Epidermal melanocyte (primary cell): ENCODE measurements around the gene LENG8.
"Not testable (repeated sequence)": the region's sequence is repeated elsewhere in the genome, so short reads cannot be mapped to it uniquely, and the experiment has no call there.

Experiments
- DNase-seq: peaks from one replicate; pipeline ENCODE4 v3.0.0; 2011; ENCODE audit warnings: low spot score; ENCODE audit not compliant: insufficient read length

Gene LENG8

DNA sequence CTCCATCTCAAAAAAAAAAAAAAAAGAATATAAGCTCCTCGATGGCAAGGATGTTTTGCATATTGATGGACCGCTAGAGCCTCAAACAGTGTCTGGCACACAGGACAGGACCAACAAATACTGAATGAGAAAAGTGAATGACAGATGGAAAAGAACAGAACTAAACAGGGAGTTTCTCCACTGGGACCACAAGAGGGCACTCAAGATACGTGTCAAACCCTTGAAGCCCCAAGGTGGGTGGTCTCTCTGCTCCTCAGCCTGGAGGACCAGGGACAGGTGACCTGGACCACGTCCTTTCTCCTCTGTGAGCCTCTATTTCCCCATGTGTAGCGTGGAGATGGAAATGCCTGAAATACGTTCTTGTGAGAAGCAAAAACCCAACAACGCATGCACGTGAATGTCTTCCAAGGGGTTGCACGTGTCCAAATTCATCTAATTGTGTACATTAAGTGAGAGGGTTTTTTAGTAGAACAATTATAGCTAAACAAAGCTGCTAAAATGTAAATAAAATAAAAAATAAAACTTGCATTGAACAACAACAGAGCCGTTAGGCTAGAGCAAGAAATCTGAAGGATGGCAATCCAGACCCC is 29.8 kb downstream of the LENG8 start:
- no peak for DNase-seq

DNA sequence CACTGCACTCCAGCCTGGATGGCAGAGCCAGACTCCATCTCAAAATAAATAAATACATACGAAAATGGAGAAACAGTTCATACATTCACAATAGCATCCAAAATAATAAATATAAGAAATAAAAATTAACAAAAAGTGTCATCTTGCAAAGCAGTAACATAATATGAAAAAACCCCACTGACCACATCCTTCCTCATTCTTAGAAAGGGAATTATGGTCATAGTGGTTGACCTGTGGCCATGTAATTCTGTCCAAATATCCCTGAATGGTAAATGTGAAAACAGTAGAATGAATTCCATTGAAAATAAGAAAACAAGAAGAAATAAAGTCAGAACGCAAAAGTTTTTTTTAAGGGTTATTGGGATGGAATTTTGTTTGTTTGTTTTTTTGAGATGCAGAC is 31.1 kb downstream of the LENG8 start:
- DNase-seq: no peak

DNA sequence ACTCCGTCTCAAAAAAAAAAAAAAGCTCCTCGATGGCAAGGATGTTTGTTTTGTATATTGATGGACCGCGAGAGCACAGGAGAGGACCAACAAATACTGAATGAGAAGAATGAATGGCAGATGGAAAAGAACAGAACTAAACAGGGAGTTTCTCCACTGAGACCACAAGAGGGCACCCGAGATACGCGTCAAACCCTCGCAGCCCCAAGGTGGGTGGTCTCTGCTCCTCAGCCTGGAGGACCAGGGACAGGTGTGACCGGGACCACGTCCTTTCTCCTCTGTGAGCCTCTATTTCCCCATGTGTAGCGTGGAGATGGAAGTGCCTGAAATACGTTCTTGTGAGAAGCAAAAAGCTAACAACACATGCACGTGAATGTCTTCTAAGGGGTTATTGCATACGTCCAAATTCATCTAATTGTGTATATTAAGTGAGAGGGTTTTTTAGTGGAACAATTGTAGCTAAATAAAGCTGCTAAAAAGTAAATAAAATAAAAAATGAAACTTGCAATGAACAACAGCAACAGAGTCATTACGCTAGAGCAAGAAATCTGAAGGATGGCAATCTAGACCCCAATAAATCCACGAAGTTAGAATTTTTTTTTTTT is 32.4 kb downstream of the LENG8 start:
- no peak for DNase-seq

GRCh38 chr19:54482889-54483288 is 33.9 kb downstream of the LENG8 start:
- DNase-seq: no peak

- no peak for DNase-seq
Observed at GRCh38 chr19:54484451-54484850, 35.5 kb downstream of the LENG8 start.

- DNase-seq: no peak
Observed at GRCh38 chr19:54485851-54486250, 36.9 kb downstream of the LENG8 start.

GRCh38 chr19:54489341-54489740 is 40.3 kb downstream of the LENG8 start:
- no peak for DNase-seq

GRCh38 chr19:54489766-54490165 is 40.8 kb downstream of the LENG8 start:
- DNase-seq: no peak

GRCh38 chr19:54492568-54492967 is 43.6 kb downstream of the LENG8 start:
- no peak for DNase-seq

DNA sequence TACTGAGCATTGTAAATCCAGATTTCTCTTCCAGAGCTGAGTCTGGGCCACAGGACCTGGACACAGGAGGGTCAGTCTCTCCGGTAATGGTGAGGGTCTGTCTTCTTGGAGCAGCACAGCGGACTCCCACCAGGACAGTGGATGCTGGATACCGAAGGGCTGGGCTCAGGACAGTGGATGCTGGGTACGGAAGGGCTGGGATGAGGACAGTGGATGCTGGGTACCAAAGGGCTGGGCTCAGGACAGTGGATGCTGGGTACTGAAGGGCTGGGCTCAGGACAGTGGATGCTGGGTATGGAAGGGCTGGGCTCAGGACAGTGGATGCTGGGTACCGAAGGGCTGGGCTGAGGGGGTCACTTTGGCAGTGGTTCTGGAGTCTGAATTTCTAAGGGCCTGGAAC is 44.1 kb downstream of the LENG8 start:
- not testable (repeated sequence) for DNase-seq

GRCh38 chr19:54493967-54494585 is 45.1 kb downstream of the LENG8 start:
- no peak for DNase-seq

DNA sequence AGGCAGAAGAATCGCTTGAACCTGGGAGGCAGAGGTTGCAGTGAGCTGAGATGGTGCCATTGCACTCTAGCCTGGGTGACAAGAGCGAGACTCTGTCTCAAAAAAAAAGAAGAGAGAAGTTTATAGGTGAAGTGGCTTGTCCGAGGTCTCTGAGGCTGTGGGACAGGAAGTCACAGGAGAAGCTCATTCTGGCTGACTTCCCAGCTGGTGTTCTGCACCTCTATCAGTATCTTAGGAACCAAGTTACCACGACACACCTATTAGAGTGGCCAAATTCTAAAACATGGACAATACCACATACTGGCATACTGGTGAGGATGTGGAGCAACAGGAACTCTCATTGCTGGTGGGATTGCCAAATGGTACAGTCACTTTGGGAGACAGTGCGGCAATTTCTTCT is 46.3 kb downstream of the LENG8 start:
- DNase-seq: not testable (repeated sequence)

DNA sequence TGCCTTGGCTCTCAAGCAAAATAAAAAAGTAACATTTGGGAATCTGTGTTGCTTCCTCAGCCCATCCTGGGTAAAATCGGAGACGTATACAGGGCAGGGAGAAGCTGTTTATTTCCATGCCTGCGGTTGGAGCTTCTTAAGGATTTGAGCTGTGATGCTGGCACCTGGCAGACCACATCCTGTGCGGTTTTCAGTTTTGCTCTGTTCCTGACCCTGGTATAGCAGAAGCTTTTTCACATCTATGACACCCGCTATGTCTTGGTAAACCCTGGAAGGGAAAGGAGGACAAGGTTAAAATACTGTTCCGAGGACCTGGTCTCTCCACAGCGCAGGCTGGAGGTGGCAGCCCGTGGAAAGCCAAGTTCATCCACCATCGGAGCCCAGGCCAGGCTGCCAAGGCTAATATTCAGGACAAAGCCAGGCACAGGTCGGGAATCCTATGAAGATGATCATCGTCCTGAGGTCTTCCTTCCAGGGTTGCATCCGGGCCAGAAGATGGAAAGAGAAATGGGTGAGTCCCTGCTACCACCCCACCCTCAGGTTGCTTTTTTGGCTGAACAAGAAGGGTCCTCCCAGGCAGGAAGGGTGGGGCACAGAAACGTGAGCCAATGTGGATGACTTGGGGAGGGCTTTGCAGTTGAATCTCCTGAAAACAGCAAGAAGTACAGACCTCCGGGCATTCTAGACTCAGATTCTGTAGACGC is 48.9 kb downstream of the LENG8 start:
- DNase-seq: not testable (repeated sequence)

GRCh38 chr19:54498451-54498772 is 49.4 kb downstream of the LENG8 start:
- not testable (repeated sequence) for DNase-seq

DNA sequence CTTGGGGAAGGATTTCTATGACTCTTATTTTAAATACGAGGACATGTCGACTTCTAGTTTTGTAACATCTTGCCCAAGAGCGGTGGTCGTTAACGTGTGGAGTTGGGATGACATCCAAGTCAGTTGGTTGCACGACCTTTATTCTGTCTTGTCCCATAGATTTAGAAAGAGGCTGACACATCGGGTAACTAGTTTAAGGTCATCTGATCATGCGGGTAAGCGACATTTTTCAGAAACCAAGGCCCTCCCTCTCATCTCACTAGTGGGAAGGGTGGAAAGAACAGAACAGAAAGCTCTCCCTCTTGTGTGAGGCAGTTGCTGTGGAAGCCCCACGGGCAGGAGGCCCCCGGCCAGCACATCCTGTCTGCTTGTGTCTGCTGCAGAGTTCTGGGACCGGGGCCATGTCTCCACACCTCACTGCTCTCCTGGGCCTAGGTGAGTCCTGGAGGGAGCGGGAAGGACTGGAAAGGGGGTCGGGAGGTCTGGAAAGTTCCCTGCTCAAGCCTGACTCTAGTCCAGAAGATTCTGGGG is 53.6 kb downstream of the LENG8 start, which contains the start of gene LAIR2:
TSS of gene LAIR2 (plus strand) at position 314 of the 531 bp plus-strand sequence. CDS start at position 402, 88 bp downstream.
- DNase-seq: no peak

- DNase-seq: not testable (repeated sequence)
Observed at GRCh38 chr19:54505542-54505941, 56.5 kb downstream of the LENG8 start.

DNA sequence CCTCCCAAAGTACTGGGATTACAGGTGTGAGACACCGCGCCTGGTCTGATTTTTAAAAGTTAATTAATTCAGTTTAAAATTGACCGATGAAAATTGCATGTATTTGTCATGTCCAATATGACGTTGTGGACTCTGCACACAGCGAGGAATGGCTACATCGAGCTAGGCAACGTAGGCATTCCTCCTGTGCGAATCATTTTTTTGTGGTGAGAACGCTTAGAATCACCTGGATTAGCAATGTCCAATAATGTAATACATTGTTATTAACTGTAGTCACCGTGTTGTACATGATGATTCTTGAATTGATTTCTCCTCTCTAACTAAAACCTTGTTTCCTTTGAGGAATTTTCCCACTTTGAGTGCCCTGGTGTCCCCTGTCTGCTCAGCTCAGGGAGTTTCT is 57.1 kb downstream of the LENG8 start:
- no peak for DNase-seq

- not testable (repeated sequence) for DNase-seq
Observed at GRCh38 chr19:54507038-54507717, 58.2 kb downstream of the LENG8 start.

- DNase-seq: no peak
Observed at GRCh38 chr19:54507824-54508223, 58.8 kb downstream of the LENG8 start.

GRCh38 chr19:54508487-54508886 is 59.5 kb downstream of the LENG8 start:
- DNase-seq: not testable (repeated sequence)

- not testable (repeated sequence) for DNase-seq
Observed at GRCh38 chr19:54509200-54509940, 60.4 kb downstream of the LENG8 start.
